Activated T-helper 1 cell treated with Interleukin-2 at 50 U/mL for 16 hours (primary cell): ENCODE results near the gene CRB3.
"Not testable (repeated sequence)": the region's sequence is repeated elsewhere in the genome, so short reads cannot be mapped to it uniquely, and the experiment has no call there.

Source experiments
- DNase-seq: peaks from one replicate; pipeline ENCODE4 v3.0.0-alpha.2; 2020; ENCODE audit warnings: low read depth

CRB3 gene, protein sequence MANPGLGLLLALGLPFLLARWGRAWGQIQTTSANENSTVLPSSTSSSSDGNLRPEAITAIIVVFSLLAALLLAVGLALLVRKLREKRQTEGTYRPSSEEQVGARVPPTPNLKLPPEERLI

GRCh38 chr19:6464070-6464873 lies at the start of gene CRB3:
Gene CRB3 (plus strand): TSS chr19:6464271. CDS start chr19:6464702, 431 bp downstream.
- peak; percentile 27 for DNase-seq

DNA sequence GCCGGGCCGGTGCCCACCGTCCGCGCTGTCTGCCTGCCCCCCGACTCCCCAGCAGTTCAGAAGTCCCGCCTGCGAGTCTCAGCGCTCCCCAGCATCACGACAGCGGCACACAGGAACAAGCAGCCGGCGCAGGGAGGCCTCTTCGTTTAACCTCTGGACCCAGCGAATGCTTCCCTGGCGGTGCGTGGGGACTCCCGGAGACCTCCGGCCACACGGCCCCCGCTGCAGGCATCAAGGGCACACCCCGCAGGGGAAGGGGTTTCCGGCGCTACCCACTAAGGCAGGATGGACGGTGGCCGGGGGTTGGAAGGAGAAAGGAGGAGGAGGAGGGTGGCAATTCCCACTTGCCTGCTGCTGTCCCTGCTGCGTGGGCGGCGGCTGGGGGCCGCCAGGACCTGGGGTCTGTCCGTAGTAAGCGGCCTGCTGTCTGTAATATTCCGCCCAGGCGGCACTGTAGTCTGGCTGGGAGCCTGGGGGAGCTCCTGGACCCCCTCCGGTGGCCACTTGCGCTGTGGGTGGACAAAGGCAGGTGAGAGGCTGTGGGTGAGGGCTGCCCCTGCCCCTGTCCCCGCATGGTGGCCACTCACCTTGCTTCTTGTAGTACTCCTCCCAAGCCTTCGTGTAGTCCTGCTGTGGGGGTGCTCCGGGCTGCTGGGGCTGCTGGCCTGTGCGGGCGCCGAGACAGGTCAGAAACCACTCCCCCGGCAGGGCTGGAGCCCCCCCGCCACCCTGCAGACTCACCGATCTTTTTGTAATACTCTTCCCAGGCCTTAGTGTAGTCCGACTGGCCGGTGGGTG lies 49.1 kb upstream of the CRB3 start:
- DNase-seq: no peak

DNA sequence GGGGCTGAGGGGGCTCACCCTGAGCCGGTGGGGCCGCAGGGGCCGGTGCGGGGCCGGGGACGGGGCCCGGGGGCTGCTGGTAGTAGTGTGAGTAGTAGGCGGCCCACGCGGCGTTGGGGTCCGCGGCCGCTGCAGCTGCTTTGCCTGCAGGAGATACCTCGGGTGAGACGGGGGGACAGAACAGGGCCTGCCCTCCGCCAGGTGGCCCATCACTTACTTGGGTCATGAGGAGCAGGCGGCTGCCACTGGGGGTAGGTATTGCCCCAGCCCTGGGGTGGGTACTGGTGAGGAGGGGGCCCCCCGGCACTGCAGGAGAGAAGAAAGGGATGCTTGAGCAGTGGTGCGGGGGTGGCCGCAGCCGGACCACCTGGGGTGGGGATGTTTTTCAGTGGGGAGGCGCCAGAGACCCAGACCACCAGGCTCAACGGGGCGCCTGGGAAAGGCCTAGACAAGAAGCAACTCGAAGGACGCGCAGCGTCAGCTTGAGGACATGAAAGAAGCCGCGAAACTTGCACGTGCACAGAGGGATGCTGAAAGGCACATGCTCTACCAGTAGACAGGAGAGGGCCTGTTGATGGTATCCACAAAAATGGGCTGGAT lies 48.4 kb upstream of the CRB3 start:
- no peak for DNase-seq

DNA sequence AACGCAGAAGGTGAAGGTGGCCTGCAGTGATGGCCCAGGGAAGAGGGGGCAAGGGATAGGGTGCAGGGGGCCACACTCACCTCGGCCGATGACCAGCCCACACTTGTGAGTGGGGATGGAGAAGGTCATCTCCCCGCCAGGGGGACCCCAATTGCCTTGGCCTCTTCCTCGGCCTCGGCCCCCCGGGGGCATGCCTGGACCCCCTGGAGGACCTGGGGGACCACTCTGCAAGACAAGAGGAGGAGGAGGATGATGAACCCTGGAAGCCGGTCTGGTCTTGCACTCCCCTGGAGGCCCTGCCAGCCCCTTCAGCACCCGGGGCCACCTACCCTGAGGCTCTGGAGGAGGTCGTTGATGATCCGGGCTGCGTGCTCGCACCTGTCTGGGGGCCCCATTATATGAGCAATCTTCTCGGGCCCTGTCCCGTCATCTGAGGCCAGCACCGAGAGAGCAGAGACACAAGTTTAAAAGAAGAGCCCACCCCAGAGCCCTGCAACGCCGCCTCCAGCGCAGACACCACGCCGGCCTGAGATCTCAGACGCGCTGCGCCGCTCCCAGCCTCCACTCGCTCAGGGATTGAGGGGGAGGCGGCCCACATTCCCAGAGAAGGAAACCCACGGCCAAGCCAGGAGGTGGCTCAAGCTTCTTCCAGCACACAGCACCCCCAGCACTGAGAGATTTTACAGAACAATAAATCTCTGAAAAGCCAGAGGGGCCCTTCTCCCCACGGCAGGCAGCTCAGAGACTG lies 47.2 kb upstream of the CRB3 start:
- no peak for DNase-seq

DNA sequence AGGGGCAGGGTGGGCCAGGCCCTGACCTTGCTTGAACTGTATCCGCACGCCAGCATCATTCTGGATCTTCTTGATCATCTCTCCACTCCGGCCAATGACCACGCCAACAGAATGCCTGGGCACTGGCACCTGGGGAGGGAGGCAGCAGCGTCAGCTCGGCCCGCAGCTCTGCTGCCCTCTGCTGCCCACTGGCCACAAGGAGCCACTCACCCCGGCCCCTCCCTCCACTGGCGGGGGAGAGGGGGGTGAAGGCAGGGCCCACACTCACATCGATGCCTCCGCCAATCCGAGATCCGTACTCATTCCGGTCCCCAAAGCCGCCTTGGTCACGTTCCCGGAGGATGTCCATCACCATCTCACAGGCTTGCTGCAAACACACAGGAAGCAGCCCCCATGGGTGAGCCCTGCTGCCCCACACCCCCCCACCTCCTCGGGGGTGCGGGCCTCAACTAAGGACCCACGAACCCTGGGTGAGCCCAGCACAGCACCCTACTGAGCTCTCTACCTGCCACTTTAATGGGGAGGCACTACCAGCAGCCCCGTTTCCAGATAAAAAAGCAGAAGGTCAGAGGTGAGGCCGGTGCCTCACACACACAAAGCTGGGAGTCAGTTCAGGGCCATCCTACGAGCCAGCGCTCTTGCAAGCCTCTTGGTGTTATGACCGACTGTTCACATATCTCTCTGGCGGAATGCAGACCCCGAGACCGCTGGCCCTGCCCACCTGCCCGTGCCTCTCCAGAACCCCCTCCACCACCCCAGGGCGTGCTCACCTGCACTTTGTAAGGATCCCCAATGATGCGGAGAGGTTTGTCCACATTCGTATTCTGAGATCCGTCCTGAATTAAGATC lies 46.1 kb upstream of the CRB3 start:
- no peak for DNase-seq

DNA sequence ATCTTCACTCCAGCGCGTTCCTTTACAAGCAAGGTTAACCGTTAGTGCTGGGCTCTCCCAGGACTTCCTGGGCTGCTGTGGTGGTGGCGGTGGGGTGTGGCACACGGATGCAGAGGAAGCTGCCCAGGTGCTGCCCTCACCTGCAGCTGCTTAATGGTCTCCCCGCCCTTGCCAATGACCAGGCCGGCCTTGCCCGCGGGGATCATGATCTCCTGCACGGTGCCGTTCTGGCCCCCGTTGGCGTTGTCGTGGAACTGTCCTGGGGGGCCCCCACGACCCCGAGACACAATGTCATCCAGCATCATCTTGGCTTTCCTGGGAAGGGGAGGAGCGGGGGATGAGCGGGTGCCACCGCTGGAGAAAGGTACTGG lies 45.5 kb upstream of the CRB3 start:
- no peak for DNase-seq

- DNase-seq: no peak
Measured at GRCh38 chr19:6421075-6422014, 42.7 kb upstream of the CRB3 start.

- no peak for DNase-seq
Measured at GRCh38 chr19:6423499-6424194, 40.4 kb upstream of the CRB3 start.

GRCh38 chr19:6424195-6424938 lies 39.7 kb upstream of the CRB3 start, which contains the start of gene KHSRP:
Gene KHSRP (minus strand): TSS chr19:6424811. CDS start chr19:6424701, 110 bp downstream.
- peak; percentile 29 for DNase-seq

- DNase-seq: peak; percentile 98
Measured at GRCh38 chr19:6424939-6425731, 38.9 kb upstream of the CRB3 start.

- DNase-seq: no peak
Measured at GRCh38 chr19:6425732-6426620, 38.1 kb upstream of the CRB3 start.

DNA sequence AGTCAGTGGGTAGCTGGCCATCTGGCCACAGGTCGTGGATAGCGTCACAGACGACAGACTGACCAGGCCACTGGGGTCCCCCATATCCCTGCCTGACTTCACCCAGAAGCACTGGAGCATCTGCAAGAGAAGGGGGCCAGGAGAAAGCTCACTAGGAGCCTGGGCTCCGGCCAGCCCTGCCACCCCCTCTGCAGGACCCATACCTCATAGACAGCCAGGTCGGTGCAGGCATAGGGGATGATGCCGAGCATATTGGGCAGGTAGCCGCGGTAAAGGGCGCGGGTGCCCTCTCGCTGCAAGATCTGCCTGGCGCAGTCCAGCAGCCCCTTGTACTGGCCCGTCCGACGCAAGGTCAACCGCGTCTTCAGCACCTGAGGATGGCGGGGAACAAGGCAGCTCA lies 36.9 kb upstream of the CRB3 start:
- no peak for DNase-seq

DNA sequence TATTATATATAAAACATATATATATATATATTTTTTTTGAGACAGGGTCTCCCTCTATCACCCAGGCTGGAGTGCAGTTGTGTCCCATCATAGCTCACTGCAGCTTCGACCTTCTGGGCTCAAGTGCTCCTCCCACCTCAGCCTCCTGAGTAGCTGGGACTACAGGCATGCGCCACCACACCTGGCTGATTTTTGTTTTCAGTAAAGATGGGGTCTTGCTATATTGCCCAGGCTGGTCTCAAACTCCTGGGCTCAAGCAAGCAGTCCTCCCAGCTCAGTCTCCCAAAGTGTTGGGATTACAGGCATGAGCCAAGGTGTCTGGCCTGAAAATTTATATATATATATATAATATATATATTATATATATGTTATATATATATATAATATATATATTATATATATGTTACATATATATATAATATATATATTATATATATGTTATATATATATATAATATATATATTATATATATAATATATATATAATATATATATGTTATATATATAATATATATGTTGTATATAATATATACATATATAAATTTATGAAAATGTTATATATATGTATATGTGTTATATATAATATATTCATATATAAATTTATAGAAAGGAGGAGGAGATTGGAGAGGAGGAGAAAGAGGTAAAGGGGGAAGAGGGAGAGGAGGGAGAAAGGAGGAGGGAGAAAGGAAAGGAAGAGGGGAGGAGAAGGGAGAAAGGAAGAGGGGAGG lies 35.2 kb upstream of the CRB3 start:
- not testable (repeated sequence) for DNase-seq

GRCh38 chr19:6429419-6430221 lies 34.5 kb upstream of the CRB3 start:
- DNase-seq: no peak

GRCh38 chr19:6431891-6432290 lies 32.2 kb upstream of the CRB3 start:
- DNase-seq: no peak
